Ishikawa (cell line): ENCODE data around the gene MYO1A.

Source experiments
- CEBPB ChIP-seq: IDR thresholded peaks from 2 replicates; pipeline ENCODE4 v1.6.1; 2012
- CREB1 ChIP-seq: IDR thresholded peaks from 2 replicates; pipeline ENCODE4 v1.6.1; 2012; ENCODE audit warnings: low read depth
- EGR1 ChIP-seq: IDR thresholded peaks from 2 replicates; pipeline ENCODE4 v1.6.1; 2012
- EP300 ChIP-seq: IDR thresholded peaks from 2 replicates; pipeline ENCODE4 v1.6.1; 2012; ENCODE audit warnings: borderline replicate concordance
- FOXM1 ChIP-seq: IDR thresholded peaks from 2 replicates; pipeline ENCODE4 v1.6.1; 2012; ENCODE audit warnings: low read depth, borderline replicate concordance
- NFIC ChIP-seq: IDR thresholded peaks from 2 replicates; pipeline ENCODE4 v1.6.1; 2012
- RAD21 ChIP-seq: IDR thresholded peaks from 2 replicates; pipeline ENCODE4 v1.6.1; 2012; ENCODE audit warnings: low read depth
- TAF1 ChIP-seq: IDR thresholded peaks from 2 replicates; pipeline ENCODE4 v1.6.1; 2012; ENCODE audit warnings: low read depth, mild to moderate bottlenecking
- TCF12 ChIP-seq: IDR thresholded peaks from 2 replicates; pipeline ENCODE4 v1.6.1; 2012; ENCODE audit warnings: low read depth
- TEAD4 ChIP-seq: IDR thresholded peaks from 2 replicates; pipeline ENCODE4 v1.6.1; 2012
- USF1 ChIP-seq: IDR thresholded peaks from 2 replicates; pipeline ENCODE4 v1.6.1; 2012
- YY1 ChIP-seq: IDR thresholded peaks from 2 replicates; pipeline ENCODE4 v1.6.1; 2012; ENCODE audit warnings: low read depth
- ZBTB7A ChIP-seq: IDR thresholded peaks from 2 replicates; pipeline ENCODE4 v1.6.1; 2012; ENCODE audit warnings: low read depth
- TF ChIP-seq, protein P1 (sequence below): IDR thresholded peaks from 2 replicates; pipeline ENCODE4 v1.6.1; 2012; ENCODE audit warnings: low read depth, mild to moderate bottlenecking
- TF ChIP-seq, protein P2 (sequence below): IDR thresholded peaks from 2 replicates; pipeline ENCODE4 v1.6.1; 2012

Gene MYO1A

DNA sequence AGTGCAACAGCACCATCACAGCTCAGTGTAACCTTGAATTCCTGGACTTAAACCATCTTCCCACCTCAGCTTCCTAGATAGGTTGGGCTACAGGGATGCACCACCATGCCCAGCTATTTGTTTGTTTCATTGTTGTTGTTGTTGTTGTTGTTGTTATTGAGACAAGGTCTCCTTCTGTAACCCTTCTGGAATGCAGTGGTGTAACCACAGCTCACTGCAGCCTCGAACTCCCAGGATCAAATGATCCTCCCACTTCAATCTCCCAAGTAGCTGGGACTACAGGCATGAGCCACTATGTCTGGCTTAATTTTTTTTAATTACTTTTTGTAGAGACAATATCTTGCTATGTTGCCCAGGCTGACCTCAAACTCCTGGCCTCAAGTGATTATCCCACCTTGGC is 29.9 kb upstream of the MYO1A start:
- TF ChIP-seq EP300: no peak
- TF ChIP-seq CEBPB: no peak
- TF ChIP-seq USF1: no peak
- no peak for TF ChIP-seq CREB1

- TF ChIP-seq USF1 (peak; percentile 97), YY1 (peak; percentile 92), EGR1 (no peak; the same call in 1 of the 2 replicates), CREB1 (peak; percentile 27; the same call in 1 of the 2 replicates), EP300 (no peak), NFIC (no peak), TAF1 (peak; percentile 91), ZBTB7A (no peak), RAD21 (no peak), FOXM1 (peak; percentile 79), TEAD4 (no peak), TCF12 (no peak), CEBPB (no peak)
- TF ChIP-seq, protein P1, sequence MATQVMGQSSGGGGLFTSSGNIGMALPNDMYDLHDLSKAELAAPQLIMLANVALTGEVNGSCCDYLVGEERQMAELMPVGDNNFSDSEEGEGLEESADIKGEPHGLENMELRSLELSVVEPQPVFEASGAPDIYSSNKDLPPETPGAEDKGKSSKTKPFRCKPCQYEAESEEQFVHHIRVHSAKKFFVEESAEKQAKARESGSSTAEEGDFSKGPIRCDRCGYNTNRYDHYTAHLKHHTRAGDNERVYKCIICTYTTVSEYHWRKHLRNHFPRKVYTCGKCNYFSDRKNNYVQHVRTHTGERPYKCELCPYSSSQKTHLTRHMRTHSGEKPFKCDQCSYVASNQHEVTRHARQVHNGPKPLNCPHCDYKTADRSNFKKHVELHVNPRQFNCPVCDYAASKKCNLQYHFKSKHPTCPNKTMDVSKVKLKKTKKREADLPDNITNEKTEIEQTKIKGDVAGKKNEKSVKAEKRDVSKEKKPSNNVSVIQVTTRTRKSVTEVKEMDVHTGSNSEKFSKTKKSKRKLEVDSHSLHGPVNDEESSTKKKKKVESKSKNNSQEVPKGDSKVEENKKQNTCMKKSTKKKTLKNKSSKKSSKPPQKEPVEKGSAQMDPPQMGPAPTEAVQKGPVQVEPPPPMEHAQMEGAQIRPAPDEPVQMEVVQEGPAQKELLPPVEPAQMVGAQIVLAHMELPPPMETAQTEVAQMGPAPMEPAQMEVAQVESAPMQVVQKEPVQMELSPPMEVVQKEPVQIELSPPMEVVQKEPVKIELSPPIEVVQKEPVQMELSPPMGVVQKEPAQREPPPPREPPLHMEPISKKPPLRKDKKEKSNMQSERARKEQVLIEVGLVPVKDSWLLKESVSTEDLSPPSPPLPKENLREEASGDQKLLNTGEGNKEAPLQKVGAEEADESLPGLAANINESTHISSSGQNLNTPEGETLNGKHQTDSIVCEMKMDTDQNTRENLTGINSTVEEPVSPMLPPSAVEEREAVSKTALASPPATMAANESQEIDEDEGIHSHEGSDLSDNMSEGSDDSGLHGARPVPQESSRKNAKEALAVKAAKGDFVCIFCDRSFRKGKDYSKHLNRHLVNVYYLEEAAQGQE: no peak
- TF ChIP-seq, protein P2, sequence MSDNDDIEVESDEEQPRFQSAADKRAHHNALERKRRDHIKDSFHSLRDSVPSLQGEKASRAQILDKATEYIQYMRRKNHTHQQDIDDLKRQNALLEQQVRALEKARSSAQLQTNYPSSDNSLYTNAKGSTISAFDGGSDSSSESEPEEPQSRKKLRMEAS: peak; percentile 96
Observed at GRCh38 chr12:57078519-57079404, 28.8 kb upstream of the MYO1A start, which contains the start of gene NEMP1. TSS of gene NEMP1 (minus strand) at chr12:57078791. CDS start at chr12:57078745, 46 bp downstream.

DNA sequence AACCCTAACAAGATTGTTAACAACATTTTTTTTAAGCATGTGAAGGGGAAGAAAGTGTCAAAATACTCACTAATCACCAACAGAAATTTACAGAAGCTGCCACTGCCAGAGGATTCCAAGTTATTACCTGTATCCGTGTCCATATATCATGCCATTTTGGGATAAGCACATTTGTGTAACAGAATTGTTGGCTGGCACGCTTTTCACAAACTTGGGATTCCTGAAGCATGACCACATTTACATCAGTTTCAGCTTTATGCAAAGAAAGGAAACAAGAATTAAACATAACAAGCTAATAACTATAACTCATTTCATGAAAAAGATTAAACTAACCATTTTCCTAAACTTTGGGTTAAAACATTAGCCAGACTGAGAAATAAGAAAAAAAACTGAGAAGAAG is 22.7 kb upstream of the MYO1A start:
- TF ChIP-seq TCF12 (no peak), EP300 (no peak), TEAD4 (no peak), NFIC (no peak), CREB1 (no peak), FOXM1 (no peak), EGR1 (no peak), CEBPB (no peak), USF1 (no peak), ZBTB7A (no peak), RAD21 (no peak), TAF1 (no peak), YY1 (no peak)
- TF ChIP-seq, protein P2: no peak
- TF ChIP-seq, protein P1: no peak

GRCh38 chr12:57069523-57069922 is 19.6 kb upstream of the MYO1A start:
- peak; percentile 94 for TF ChIP-seq RAD21
- TF ChIP-seq TAF1: no peak

DNA sequence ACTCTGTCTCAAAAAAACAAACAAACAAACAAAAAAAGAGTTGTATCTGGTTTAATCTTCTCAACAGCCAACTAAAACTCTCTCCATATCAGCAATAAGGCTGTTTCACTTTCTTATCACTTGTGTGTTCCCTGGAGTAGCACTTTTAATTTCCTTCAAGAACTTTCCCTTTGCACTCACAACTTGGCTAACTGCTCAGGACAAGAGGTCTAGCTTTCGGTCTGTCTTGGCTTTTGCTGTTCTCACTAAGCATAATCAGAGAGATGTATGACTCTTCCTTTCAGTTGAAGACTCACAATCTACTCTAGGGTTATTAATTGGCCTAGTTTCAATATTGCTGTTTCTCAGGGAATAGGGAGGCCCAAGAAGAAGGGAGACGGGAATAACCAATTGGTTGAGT is 16.3 kb upstream of the MYO1A start:
- TF ChIP-seq, protein P2: no peak
- no peak for TF ChIP-seq NFIC
- TF ChIP-seq CREB1: no peak
- no peak for TF ChIP-seq USF1
- TF ChIP-seq TEAD4: no peak
- TF ChIP-seq CEBPB: no peak
- TF ChIP-seq RAD21: no peak
- TF ChIP-seq YY1: no peak
- no peak for TF ChIP-seq EP300
- TF ChIP-seq, protein P1: no peak
- no peak for TF ChIP-seq TCF12
- no peak for TF ChIP-seq FOXM1
- no peak for TF ChIP-seq TAF1
- no peak for TF ChIP-seq EGR1
- no peak for TF ChIP-seq ZBTB7A
